ENCODE data around the gene LCN15. TPM values are rescaled to one million over a fixed set of nuclear protein-coding genes. Genes with fewer than 3 reads are reported as not detected.

Gene LCN15
- total RNA-seq, 1 experiment from 2014 or later: 0.05 TPM

DNA sequence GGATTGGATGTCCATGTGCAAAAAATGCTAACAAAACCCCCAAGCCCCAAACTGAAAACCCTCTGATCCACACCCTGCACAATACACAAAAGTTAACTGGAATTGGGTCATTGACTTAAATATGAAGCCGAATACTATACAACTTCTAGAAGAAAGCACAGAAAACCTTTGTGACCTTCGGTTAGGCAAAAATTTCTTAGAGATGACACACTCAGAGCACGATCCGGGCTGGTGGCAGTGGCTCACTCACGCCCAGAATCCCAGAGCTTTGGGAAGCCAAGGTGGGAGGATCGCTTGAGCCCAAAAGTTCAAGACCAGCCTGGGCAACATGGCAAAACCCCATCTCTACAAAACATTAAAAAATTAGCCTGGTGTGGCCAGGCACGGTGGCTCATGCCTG, 53.8 kb downstream of the LCN15 start:
- TF ChIP-seq SIN3A (IDR thresholded peaks at IDR 0.05; ENCODE audit: borderline replicate concordance, insufficient read depth, low read depth, low read length): no peak
- no peak for TF ChIP-seq POLR2AphosphoS5 (IDR thresholded peaks at IDR 0.05; ENCODE audit: low read depth, low read length)
- no peak for TF ChIP-seq TCF7L2 (IDR thresholded peaks at IDR 0.05; ENCODE audit: low read depth, low read length)
- TF ChIP-seq, protein P1, sequence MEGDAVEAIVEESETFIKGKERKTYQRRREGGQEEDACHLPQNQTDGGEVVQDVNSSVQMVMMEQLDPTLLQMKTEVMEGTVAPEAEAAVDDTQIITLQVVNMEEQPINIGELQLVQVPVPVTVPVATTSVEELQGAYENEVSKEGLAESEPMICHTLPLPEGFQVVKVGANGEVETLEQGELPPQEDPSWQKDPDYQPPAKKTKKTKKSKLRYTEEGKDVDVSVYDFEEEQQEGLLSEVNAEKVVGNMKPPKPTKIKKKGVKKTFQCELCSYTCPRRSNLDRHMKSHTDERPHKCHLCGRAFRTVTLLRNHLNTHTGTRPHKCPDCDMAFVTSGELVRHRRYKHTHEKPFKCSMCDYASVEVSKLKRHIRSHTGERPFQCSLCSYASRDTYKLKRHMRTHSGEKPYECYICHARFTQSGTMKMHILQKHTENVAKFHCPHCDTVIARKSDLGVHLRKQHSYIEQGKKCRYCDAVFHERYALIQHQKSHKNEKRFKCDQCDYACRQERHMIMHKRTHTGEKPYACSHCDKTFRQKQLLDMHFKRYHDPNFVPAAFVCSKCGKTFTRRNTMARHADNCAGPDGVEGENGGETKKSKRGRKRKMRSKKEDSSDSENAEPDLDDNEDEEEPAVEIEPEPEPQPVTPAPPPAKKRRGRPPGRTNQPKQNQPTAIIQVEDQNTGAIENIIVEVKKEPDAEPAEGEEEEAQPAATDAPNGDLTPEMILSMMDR (IDR thresholded peaks at IDR 0.05): no peak
- no peak for ATAC-seq
- peaks cover 6% of the 10 kb centered on the region for H3K4me1 ChIP-seq (ENCODE audit: control insufficient read depth, insufficient read depth, low read length)
- no peaks in the 10 kb centered on the region for H3K36me3 ChIP-seq (ENCODE audit: control insufficient read depth, insufficient read depth, low read length)
- intact Hi-C loops (cut with micrococcal nuclease; ENCODE audit: unreplicated experiment) (no loop called here), in situ Hi-C loops (cut with HindIII; ENCODE audit: low pct_unique_long_range_greater_than_20kb, low sequenced_read_pairs) (no loop called here)
- CTCF ChIA-PET: no interaction called here
- DNase-seq (ENCODE audit: low read depth, low spot score): no peak
- H3K27me3 ChIP-seq (ENCODE audit: control insufficient read depth, insufficient read depth, low read length): no peaks in the 10 kb centered on the region
- POLR2A ChIA-PET: no interaction called here
- no peak overlapping the region for H3K4me3 ChIP-seq (ENCODE audit: low read depth in 2 of 2, low read length in 2 of 2)
- no peaks in the 10 kb centered on the region for H3K9me3 ChIP-seq (ENCODE audit: control insufficient read depth, insufficient read depth, low read depth, low read length)
- H3K27ac ChIP-seq (ENCODE audit: low read length): no peak overlapping the region
- no TSS peak for BruUV-seq (replicated peaks)

Small RNAs within 50 kb of the gene (microRNA-seq; reads per million reads assigned to microRNA genes)
- gene MIR6722 (ENCODE audit: unreplicated experiment): not detected

Other genes with a start within 250 kb of the LCN15 start
- 13.4 TPM for gene NOTCH1, start 218.5 kb downstream of the LCN15 start, total RNA-seq (2021; ENCODE audit: unreplicated experiment)
- 42.3 TPM for gene EGFL7, start 101.6 kb downstream of the LCN15 start, total RNA-seq (2021; ENCODE audit: unreplicated experiment)
- 77.9 TPM for gene AGPAT2, start 77.1 kb downstream of the LCN15 start, total RNA-seq (2021; ENCODE audit: unreplicated experiment)
- 10.6 TPM for gene DIPK1B, start 51.9 kb downstream of the LCN15 start, total RNA-seq (2021; ENCODE audit: unreplicated experiment)
- not detected for gene LCN10, start 21.6 kb downstream of the LCN15 start, total RNA-seq (2021; ENCODE audit: unreplicated experiment)
- gene LCN6, start 16.0 kb downstream of the LCN15 start, total RNA-seq (2021; ENCODE audit: unreplicated experiment): not detected
- gene LCN8, start 6.3 kb downstream of the LCN15 start, total RNA-seq (2021; ENCODE audit: unreplicated experiment): not detected
- gene TMEM141, start 26.8 kb upstream of the LCN15 start, total RNA-seq (2021; ENCODE audit: unreplicated experiment): 53.5 TPM
- 0.62 TPM for gene CCDC183, start 31.8 kb upstream of the LCN15 start, total RNA-seq (2021; ENCODE audit: unreplicated experiment)
- gene RABL6, start 43.4 kb upstream of the LCN15 start, total RNA-seq (2021; ENCODE audit: unreplicated experiment): 106 TPM
- gene AJM1, start 78.0 kb upstream of the LCN15 start, total RNA-seq (2021; ENCODE audit: unreplicated experiment): 7.2 TPM
- gene PHPT1, start 84.9 kb upstream of the LCN15 start, total RNA-seq (2021; ENCODE audit: unreplicated experiment): 204 TPM
- gene MAMDC4, start 87.8 kb upstream of the LCN15 start, total RNA-seq (2021; ENCODE audit: unreplicated experiment): 6.3 TPM
- gene EDF1, start 101.8 kb upstream of the LCN15 start, total RNA-seq (2021; ENCODE audit: unreplicated experiment): 270 TPM
- 48.7 TPM for gene TRAF2, start 122.0 kb upstream of the LCN15 start, total RNA-seq (2021; ENCODE audit: unreplicated experiment)
- 72.6 TPM for gene FBXW5, start 180.2 kb upstream of the LCN15 start, total RNA-seq (2021; ENCODE audit: unreplicated experiment)
- 2.9 TPM for gene C8G, start 180.7 kb upstream of the LCN15 start, total RNA-seq (2021; ENCODE audit: unreplicated experiment)
- 2.5 TPM for gene LCN12, start 187.8 kb upstream of the LCN15 start, total RNA-seq (2021; ENCODE audit: unreplicated experiment)
- gene PTGDS, start 213.0 kb upstream of the LCN15 start, total RNA-seq (2021; ENCODE audit: unreplicated experiment): 13.7 TPM
- gene LCNL1, start 218.5 kb upstream of the LCN15 start, total RNA-seq (2021; ENCODE audit: unreplicated experiment): 0.82 TPM
- 64.0 TPM for gene PAXX, start 227.9 kb upstream of the LCN15 start, total RNA-seq (2021; ENCODE audit: unreplicated experiment)
- 6.2 TPM for gene CLIC3, start 232.1 kb upstream of the LCN15 start, total RNA-seq (2021; ENCODE audit: unreplicated experiment)

Data from Panc1 (cell line).